Endothelial cell of umbilical vein (primary cell): ENCODE results near the gene TM4SF20. TPM values are rescaled to one million over a fixed set of nuclear protein-coding genes. Genes with fewer than 3 reads are reported as not detected.

Experiments used
- BruUV-seq: library from RNA; stranded (reverse); fragments of 400-500 nt; replicated peaks from 2 replicates; lab custom pipeline; 2021; lab: Mats Ljungman, UMichigan
- CTCF ChIA-PET: fragments of 300-600, 350-600 bp; sonication (Branson Sonifier 250); formaldehyde crosslinking; loops from one replicate; lab custom pipeline; 2021; ENCODE audit warnings: antibody characterized with exemption, inconsistent platforms; lab: Charles Lee
- POLR2A ChIA-PET: fragments of 300-600, 350-600 bp; sonication (Branson Sonifier 250); formaldehyde crosslinking; loops from one replicate; lab custom pipeline; 2021; ENCODE audit warnings: antibody characterized with exemption, inconsistent platforms; lab: Charles Lee
- DNase-seq: peaks from one replicate; pipeline ENCODE4 v3.0.0-alpha.2; 2011; ENCODE audit warnings: low read depth, low spot score
- FAIRE-seq: peaks from 2 replicates; lab custom pipeline; 2011; peaks lifted over from hg19 to GRCh38; lab: Jason Lieb, UNC
- H2AFZ ChIP-seq: 2 replicates; pipeline ENCODE4 v1.6.0; 2012; ENCODE audit warnings: low read depth, low read length, control low read depth, inconsistent platforms
- H3K27ac ChIP-seq: 2 replicates; pipeline ENCODE4 v1.5.1; 2011; ENCODE audit warnings: low read depth, mild to moderate bottlenecking, control low read depth, low read length, moderate library complexity; ENCODE audit not compliant: insufficient read depth
- H3K27me3 ChIP-seq, 2 experiments: 2 replicates each; pipeline versions ENCODE4 v1.6.0 to v1.6.1; 2011; ENCODE audit warnings: low read length in 2 of 2, mixed read lengths in 1 of 2; ENCODE audit not compliant: control insufficient read depth in 2 of 2, insufficient read depth in 2 of 2
- H3K36me3 ChIP-seq, 2 experiments: 2 replicates in 1 of 2; 3 replicates in 1 of 2; pipeline ENCODE4 v1.5.1; 2011; ENCODE audit warnings: low read length in 2 of 2, mild to moderate bottlenecking in 1 of 2, moderate library complexity in 1 of 2; ENCODE audit not compliant: control insufficient read depth in 2 of 2, insufficient read depth in 2 of 2; ENCODE audit errors: extremely low read depth in 1 of 2
- H3K4me1 ChIP-seq: 3 replicates; pipeline ENCODE4 v1.5.1; 2011; ENCODE audit warnings: mild to moderate bottlenecking, low read length; ENCODE audit not compliant: control insufficient read depth, insufficient read depth; ENCODE audit errors: extremely low read depth
- H3K4me2 ChIP-seq: 2 replicates; pipeline ENCODE4 v1.6.1; 2011; ENCODE audit warnings: low read length, control low read depth, mixed read lengths; ENCODE audit not compliant: insufficient read depth
- H3K4me3 ChIP-seq, 3 experiments: fragments of 200-600 bp in 1 of 3; sonication (generic), shearing (Covaris generic) in 1 of 3; replicated peaks in 1 of 3; 2 replicates each; pipeline ENCODE4 v1.5.1; 2011 to 2016; ENCODE audit warnings: control low read depth in 3 of 3, low read length in 3 of 3, mild to moderate bottlenecking in 2 of 3, inconsistent platforms in 1 of 3, low read depth in 1 of 3, moderate library complexity in 1 of 3; ENCODE audit not compliant: insufficient read depth in 1 of 3
- H3K79me2 ChIP-seq: 2 replicates; pipeline ENCODE4 v1.6.0; 2012; ENCODE audit warnings: low read length, inconsistent platforms; ENCODE audit not compliant: control insufficient read depth, insufficient read depth
- H3K9ac ChIP-seq: replicated peaks from 2 replicates; pipeline ENCODE3; 2011; ENCODE audit warnings: low read length, control low read depth; ENCODE audit not compliant: insufficient read depth; ENCODE audit errors: extremely low read depth
- H3K9me1 ChIP-seq: replicated peaks from 3 replicates; pipeline ENCODE4 v1.6.0; 2011; ENCODE audit warnings: mild to moderate bottlenecking, low read length; ENCODE audit not compliant: control insufficient read depth, insufficient read depth; ENCODE audit errors: extremely low read depth
- H3K9me3 ChIP-seq: replicated peaks from 2 replicates; pipeline ENCODE4 v1.5.1; 2012; ENCODE audit warnings: low read length, inconsistent platforms; ENCODE audit not compliant: control insufficient read depth, insufficient read depth
- H4K20me1 ChIP-seq: replicated peaks from 2 replicates; pipeline ENCODE3; 2011; ENCODE audit warnings: mild to moderate bottlenecking, low read length; ENCODE audit not compliant: control insufficient read depth, insufficient read depth; ENCODE audit errors: extremely low read depth
- EZH2 ChIP-seq: IDR thresholded peaks from 2 replicates; pipeline ENCODE4 v1.6.1; 2012; ENCODE audit warnings: borderline replicate concordance, low read depth, mild to moderate bottlenecking, moderate library complexity, low read length, inconsistent platforms; ENCODE audit not compliant: severe bottlenecking
- FOS ChIP-seq: IDR thresholded peaks from 2 replicates; pipeline ENCODE4 v1.6.1; 2011; ENCODE audit warnings: mild to moderate bottlenecking, low read length, moderate library complexity, borderline replicate concordance; ENCODE audit not compliant: insufficient read depth
- GATA2 ChIP-seq: IDR thresholded peaks from 2 replicates; pipeline ENCODE4 v1.7.0; 2011; ENCODE audit warnings: low read depth, mild to moderate bottlenecking, moderate library complexity, mixed read lengths, low read length; ENCODE audit not compliant: insufficient read length, insufficient read depth
- JUN ChIP-seq: IDR thresholded peaks from 2 replicates; pipeline ENCODE4 v1.6.1; 2011; ENCODE audit warnings: borderline replicate concordance, low read depth; ENCODE audit not compliant: insufficient read length, insufficient read depth
- MYC ChIP-seq: IDR thresholded peaks from one replicate; pipeline ENCODE4 v1.6.1; 2011; ENCODE audit warnings: mild to moderate bottlenecking, low read depth, low read length
- POLR2A ChIP-seq: IDR thresholded peaks from 2 replicates; pipeline ENCODE4 v1.6.1; 2012; ENCODE audit warnings: low read depth, mild to moderate bottlenecking, control low read depth, low read length
- POLR2AphosphoS5 ChIP-seq: IDR thresholded peaks from 2 replicates; pipeline ENCODE4 v1.6.1; 2012; ENCODE audit warnings: low read depth, mild to moderate bottlenecking, control low read depth, low read length, moderate library complexity; ENCODE audit not compliant: insufficient read depth
- dilution Hi-C: fragments of 300-500 bp; cut with MboI; formaldehyde crosslinking; loops from one replicate; pipeline ENCODE4 v1.15.0; 2019; ENCODE audit warnings: low sequenced_read_pairs; ENCODE audit not compliant: extremely low pct_ligation_motif_present
- intact Hi-C: fragments of 100-400 bp; cut with micrococcal nuclease; formaldehyde crosslinking; loops from one replicate; pipeline ENCODE4 v1.10.0; 2022
- polyA plus RNA-seq, 4 experiments: library from polyadenylated mRNA; depleted of rRNA in 3 of 4; stranded (reverse) in 3 of 4; unstranded in 1 of 4; fragments of >200 nt; gene quantifications; 2 replicates each; pipeline versions ENCODE4 v1.2.1 to v1.2.3, GENCODE V29; 2011 to 2012; ENCODE audit warnings: missing spikeins in 1 of 4
- total RNA-seq: library from RNA; stranded (reverse); gene quantifications from 2 replicates; pipeline ENCODE4 v1.2.3, GENCODE V29; 2021
- TF ChIP-seq, protein P1 (sequence below): IDR thresholded peaks from 2 replicates; pipeline ENCODE4 v1.6.1; 2011; ENCODE audit not compliant: insufficient read depth, insufficient read length
- TF ChIP-seq, protein P2 (sequence below), 2 donors: IDR thresholded peaks; 1 replicate in 1 of 2; 2 replicates in 1 of 2; pipeline ENCODE4 v1.5.1; 2011; ENCODE audit warnings: low read length in 2 of 2, mild to moderate bottlenecking in 2 of 2, moderate library complexity in 2 of 2, control low read depth in 1 of 2, inconsistent platforms in 1 of 2, low read depth in 1 of 2; ENCODE audit not compliant: insufficient read depth in 1 of 2; ENCODE audit errors: extremely low read depth in 1 of 2

Gene TM4SF20
- total and polyA plus RNA-seq, 2 donors (not counting 3 experiments of a cell fraction or from before 2014, with no cell fraction given), result not detected

DNA sequence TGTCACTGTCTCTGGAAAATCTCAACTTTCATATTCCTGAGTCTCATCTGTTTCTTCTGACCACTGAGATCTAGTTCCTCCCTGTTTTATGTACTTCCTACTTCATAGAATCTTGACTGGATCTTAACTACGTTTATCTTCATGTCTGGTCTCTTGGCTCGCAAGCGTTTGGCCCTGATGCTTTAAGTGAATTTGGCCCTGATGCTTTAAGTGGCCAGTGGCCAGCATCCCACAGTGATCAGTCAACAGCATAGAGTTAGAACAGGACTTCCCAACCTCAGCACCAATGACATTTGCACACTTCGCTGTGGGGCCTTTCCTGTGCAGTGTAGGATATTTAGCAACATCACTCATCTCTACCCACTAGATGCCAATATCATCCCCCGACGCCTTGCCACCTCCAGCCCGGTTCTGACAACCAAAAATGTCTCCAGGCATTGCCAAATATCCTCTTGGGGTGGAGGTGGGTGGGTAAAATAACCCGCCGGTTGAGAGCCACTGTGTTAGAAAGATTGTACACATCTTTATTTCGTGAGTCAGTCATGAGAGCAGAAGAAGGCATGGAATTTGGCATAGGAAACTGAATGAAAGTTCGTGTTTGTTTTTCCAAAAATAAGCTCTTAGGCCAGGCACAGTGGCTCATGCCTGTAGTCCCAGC is 12.2 kb downstream of the TM4SF20 start:
- no peaks in the 10 kb centered on the region for H3K4me1 ChIP-seq
- dilution Hi-C loops (no loop called here), intact Hi-C loops (no loop called here)
- no peak overlapping the region for H3K27ac ChIP-seq
- TF ChIP-seq, protein P1, sequence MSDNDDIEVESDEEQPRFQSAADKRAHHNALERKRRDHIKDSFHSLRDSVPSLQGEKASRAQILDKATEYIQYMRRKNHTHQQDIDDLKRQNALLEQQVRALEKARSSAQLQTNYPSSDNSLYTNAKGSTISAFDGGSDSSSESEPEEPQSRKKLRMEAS, result no peak
- no peak for TF ChIP-seq FOS
- TF ChIP-seq GATA2, result no peak
- no peak for TF ChIP-seq POLR2A
- TF ChIP-seq MYC, result no peak
- TF ChIP-seq JUN, result no peak
- no peak for TF ChIP-seq EZH2
- TF ChIP-seq, protein P2, sequence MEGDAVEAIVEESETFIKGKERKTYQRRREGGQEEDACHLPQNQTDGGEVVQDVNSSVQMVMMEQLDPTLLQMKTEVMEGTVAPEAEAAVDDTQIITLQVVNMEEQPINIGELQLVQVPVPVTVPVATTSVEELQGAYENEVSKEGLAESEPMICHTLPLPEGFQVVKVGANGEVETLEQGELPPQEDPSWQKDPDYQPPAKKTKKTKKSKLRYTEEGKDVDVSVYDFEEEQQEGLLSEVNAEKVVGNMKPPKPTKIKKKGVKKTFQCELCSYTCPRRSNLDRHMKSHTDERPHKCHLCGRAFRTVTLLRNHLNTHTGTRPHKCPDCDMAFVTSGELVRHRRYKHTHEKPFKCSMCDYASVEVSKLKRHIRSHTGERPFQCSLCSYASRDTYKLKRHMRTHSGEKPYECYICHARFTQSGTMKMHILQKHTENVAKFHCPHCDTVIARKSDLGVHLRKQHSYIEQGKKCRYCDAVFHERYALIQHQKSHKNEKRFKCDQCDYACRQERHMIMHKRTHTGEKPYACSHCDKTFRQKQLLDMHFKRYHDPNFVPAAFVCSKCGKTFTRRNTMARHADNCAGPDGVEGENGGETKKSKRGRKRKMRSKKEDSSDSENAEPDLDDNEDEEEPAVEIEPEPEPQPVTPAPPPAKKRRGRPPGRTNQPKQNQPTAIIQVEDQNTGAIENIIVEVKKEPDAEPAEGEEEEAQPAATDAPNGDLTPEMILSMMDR (IDR thresholded peaks at IDR 0.05; ENCODE audit: extremely low read depth in 1 of 2, insufficient read depth in 1 of 2, low read depth in 1 of 2, low read length in 2 of 2), result no peak
- no peak for TF ChIP-seq POLR2AphosphoS5
- H3K79me2 ChIP-seq, result no peaks in the 10 kb centered on the region
- no peaks in the 10 kb centered on the region for H3K9me1 ChIP-seq
- ChIA-PET POLR2A (no interaction called here), CTCF (interaction anchor here (1.4 kb wide), 1 partner anchor 48 kb away, joined by 3 read pairs; no protein-coding TSS in a partner anchor)
- H4K20me1 ChIP-seq, result no peaks in the 10 kb centered on the region
- no peak for FAIRE-seq
- no peak overlapping the region for H3K9ac ChIP-seq
- H3K36me3 ChIP-seq, result no peaks in the 10 kb centered on the region
- no peak for DNase-seq
- no peak overlapping the region for H3K4me2 ChIP-seq
- H2AFZ ChIP-seq, result no peak overlapping the region
- no TSS peak for BruUV-seq
- H3K27me3 ChIP-seq, result no peaks in the 10 kb centered on the region
- no peaks in the 10 kb centered on the region for H3K9me3 ChIP-seq
- no peak overlapping the region for H3K4me3 ChIP-seq
